Stimulated activated CD8-positive, alpha-beta memory T cell treated with anti-CD3 and anti-CD28 coated beads, Interleukin-15, amount 100 ng/mL, for 48 hours (primary cell): ENCODE measurements around the gene TMEM208.

Source experiments
- DNase-seq, 2 donors: peaks; one replicate each; pipeline ENCODE4 v3.0.0-alpha.2; 2020; ENCODE audit warnings: low read depth in 2 of 2

Gene TMEM208

GRCh38 chr16:67250045-67250327 lies 23.1 kb downstream of the TMEM208 start:
- no peak for DNase-seq

GRCh38 chr16:67252609-67253497 lies 25.9 kb downstream of the TMEM208 start:
- DNase-seq = no peak

GRCh38 chr16:67254801-67255552 lies 28.0 kb downstream of the TMEM208 start:
- no peak for DNase-seq

GRCh38 chr16:67255553-67256221 lies 28.8 kb downstream of the TMEM208 start:
- no peak for DNase-seq

- no peak for DNase-seq
Observed at GRCh38 chr16:67256701-67257230, 29.8 kb downstream of the TMEM208 start.

- no peak for DNase-seq
Observed at GRCh38 chr16:67257486-67258160, 30.7 kb downstream of the TMEM208 start.

GRCh38 chr16:67258161-67258835 lies 31.4 kb downstream of the TMEM208 start:
- DNase-seq = no peak

- DNase-seq = no peak
Observed at GRCh38 chr16:67259705-67260104, 32.8 kb downstream of the TMEM208 start.

GRCh38 chr16:67260426-67261063 lies 33.6 kb downstream of the TMEM208 start:
- DNase-seq = no peak

GRCh38 chr16:67263201-67263600 lies 36.3 kb downstream of the TMEM208 start:
- DNase-seq = no peak

GRCh38 chr16:67264277-67264676 lies 37.3 kb downstream of the TMEM208 start:
- no peak for DNase-seq

- DNase-seq = no peak
Observed at GRCh38 chr16:67264866-67265265, 37.9 kb downstream of the TMEM208 start.

GRCh38 chr16:67265834-67266233 lies 38.9 kb downstream of the TMEM208 start:
- no peak for DNase-seq

- DNase-seq = no peak
Observed at GRCh38 chr16:67268136-67268579, 41.2 kb downstream of the TMEM208 start.

- no peak for DNase-seq
Observed at GRCh38 chr16:67269766-67270165, 42.8 kb downstream of the TMEM208 start.

- DNase-seq = no peak
Observed at GRCh38 chr16:67270931-67271338, 44.0 kb downstream of the TMEM208 start.

- no peak for DNase-seq
Observed at GRCh38 chr16:67271446-67271845, 44.5 kb downstream of the TMEM208 start.

GRCh38 chr16:67275321-67275720 lies 48.4 kb downstream of the TMEM208 start:
- DNase-seq = no peak

GRCh38 chr16:67277294-67277998 lies 50.5 kb downstream of the TMEM208 start:
- peak; percentile 24 to 31 for DNase-seq
